ENCODE data around the gene STAT2.
"Not testable (repeated sequence)": the region's sequence is repeated elsewhere in the genome, so short reads cannot be mapped to it uniquely, and the experiment has no call there.

DNA sequence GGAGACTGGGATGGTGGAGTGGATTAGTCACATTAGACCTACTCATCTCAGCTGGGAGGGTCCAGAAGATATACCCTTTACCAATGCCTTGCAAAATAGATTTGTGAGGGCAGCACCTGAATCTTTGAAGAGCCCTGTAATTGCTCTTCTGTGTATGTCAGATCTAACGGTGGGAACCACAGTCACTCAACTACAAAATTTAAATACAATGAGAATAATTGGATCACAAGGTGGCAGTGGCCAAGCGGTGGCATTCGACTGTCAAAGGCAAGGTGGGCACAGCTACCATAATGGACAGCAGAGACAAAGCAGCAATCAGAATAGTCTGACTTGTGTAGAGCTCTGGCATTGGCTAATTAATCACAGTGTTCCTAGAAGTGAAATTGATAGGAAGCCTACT lies 39.6 kb upstream of the STAT2 start:
- TF ChIP-seq CTCF (conservative IDR thresholded peaks at IDR 0.05; ENCODE audit: low read length); EZH2phosphoT487 (IDR thresholded peaks at IDR 0.05; ENCODE audit: borderline replicate concordance): not testable (repeated sequence)

Data from Loucy (cell line).